Measurements from ENCODE around the gene ZEB2.

ZEB2 gene

DNA sequence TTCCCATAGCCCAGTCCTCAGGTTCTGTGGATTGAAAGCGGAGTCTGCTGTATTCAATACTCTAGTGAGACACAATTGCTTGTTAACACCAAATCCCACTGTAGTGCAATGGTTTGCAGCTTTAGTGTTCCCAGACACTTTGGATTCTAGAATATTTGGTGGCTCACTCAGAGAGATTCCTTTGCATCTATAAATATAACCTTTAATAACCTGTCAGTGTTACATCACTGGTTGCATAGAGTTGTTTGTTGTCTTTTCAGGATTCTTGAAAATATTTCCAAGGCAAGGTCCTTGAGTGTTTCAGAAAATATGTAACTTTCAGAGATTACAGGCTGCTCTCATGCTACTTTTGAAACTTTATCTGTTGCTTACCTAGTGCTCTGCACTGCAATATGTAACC lies 157.5 kb downstream of the ZEB2 start:
- no peak overlapping the region for H3K4me3 ChIP-seq (ENCODE audit: control insufficient read depth, low read depth, low read length)
- DNase-seq (ENCODE audit: low read depth), result no peak
- TF ChIP-seq, protein P1, sequence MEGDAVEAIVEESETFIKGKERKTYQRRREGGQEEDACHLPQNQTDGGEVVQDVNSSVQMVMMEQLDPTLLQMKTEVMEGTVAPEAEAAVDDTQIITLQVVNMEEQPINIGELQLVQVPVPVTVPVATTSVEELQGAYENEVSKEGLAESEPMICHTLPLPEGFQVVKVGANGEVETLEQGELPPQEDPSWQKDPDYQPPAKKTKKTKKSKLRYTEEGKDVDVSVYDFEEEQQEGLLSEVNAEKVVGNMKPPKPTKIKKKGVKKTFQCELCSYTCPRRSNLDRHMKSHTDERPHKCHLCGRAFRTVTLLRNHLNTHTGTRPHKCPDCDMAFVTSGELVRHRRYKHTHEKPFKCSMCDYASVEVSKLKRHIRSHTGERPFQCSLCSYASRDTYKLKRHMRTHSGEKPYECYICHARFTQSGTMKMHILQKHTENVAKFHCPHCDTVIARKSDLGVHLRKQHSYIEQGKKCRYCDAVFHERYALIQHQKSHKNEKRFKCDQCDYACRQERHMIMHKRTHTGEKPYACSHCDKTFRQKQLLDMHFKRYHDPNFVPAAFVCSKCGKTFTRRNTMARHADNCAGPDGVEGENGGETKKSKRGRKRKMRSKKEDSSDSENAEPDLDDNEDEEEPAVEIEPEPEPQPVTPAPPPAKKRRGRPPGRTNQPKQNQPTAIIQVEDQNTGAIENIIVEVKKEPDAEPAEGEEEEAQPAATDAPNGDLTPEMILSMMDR (conservative IDR thresholded peaks at IDR 0.05; ENCODE audit: control insufficient read depth, insufficient read depth, low read depth, low read length), result no peak

- TF ChIP-seq, protein P1 (conservative IDR thresholded peaks at IDR 0.05; ENCODE audit: control insufficient read depth, insufficient read depth, low read depth, low read length), result no peak
- H3K4me3 ChIP-seq (ENCODE audit: control insufficient read depth, low read depth, low read length), result no peak overlapping the region
- no peak for DNase-seq (ENCODE audit: low read depth)
These were observed 158.2 kb downstream of the ZEB2 start for GRCh38 chr2:144361742-144362141.

DNA sequence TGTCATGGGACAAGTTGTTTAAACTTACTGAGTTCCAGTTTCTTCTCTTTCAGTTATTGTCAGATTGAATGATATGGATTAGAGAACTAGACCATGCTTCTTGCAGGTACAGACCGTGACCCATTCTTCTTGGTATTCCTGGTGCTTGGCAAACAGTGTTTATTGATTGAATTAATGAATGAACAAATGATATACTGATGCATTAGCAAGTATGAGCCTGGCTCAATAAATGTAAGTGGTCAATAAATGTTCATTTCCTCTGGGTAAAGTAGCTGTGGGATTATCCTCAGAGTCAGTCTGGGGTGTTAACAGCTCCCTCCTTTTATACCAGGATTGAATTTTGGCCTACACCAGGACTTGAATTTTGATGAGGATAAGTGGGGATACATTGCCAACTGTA lies 160.2 kb downstream of the ZEB2 start:
- no peak for DNase-seq (ENCODE audit: low read depth)
- no peak overlapping the region for H3K4me3 ChIP-seq (ENCODE audit: control insufficient read depth, low read depth, low read length)
- TF ChIP-seq, protein P1 (conservative IDR thresholded peaks at IDR 0.05; ENCODE audit: control insufficient read depth, insufficient read depth, low read depth, low read length), result no peak

DNA sequence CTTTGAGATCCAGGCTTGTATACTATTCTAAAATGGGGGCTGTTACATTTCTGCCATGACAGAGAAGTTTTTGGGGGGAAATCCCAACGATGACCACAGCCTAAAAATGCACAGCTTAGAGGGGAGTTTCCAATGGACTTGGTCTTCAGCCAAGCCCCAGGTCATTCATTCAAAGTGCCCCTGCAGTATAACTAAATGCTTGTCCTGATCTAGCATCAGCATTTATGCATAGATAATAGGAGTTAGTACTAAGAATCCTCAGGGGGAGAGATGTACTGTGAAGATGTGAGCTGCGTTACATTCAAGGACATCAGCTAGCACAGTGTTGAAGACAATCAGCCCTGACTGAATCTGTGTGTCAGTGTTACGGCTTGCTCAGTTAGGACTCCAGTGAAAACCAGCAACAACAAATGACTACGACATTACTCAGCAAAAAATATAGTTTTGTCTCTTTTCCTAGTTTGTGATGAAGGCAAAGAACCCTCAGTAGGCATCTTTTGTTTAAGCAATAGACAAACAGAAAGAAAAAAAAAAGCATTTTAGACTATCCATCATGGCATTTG lies 160.9 kb downstream of the ZEB2 start:
- TF ChIP-seq, protein P1 (conservative IDR thresholded peaks at IDR 0.05; ENCODE audit: control insufficient read depth, insufficient read depth, low read depth, low read length), result no peak
- peak; percentile 87 for DNase-seq (ENCODE audit: low read depth)
- no peak overlapping the region for H3K4me3 ChIP-seq (ENCODE audit: control insufficient read depth, low read depth, low read length)

DNA sequence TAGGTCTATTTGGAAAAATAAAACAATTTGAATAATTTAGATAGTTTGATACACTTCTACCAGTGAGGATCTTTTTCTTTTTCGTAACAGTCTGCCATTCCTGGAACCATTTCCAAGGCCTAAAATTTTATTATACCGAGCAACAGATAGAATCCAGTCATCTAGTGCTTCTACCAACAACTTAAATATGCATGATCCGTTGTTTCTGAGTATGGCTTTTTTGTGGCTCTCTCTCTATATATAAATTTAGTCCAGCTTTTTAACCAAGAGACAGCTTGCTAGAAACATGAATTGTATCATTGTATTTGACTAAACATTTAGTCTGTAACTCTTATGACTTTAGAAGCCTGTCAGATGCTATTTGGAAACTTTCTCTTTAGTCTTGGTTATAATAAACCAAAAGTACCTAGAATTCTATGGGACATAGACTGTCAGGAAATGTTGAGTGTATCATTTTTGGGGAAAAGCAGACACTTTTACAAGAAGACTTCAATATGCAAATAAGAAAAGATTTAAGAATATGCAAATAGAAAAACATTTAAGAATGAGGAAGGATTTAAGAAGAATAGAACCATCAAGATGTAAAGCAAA lies 161.4 kb downstream of the ZEB2 start:
- H3K4me3 ChIP-seq (ENCODE audit: control insufficient read depth, low read depth, low read length), result no peak overlapping the region
- DNase-seq (ENCODE audit: low read depth), result no peak
- TF ChIP-seq, protein P1 (conservative IDR thresholded peaks at IDR 0.05; ENCODE audit: control insufficient read depth, insufficient read depth, low read depth, low read length), result no peak

GRCh38 chr2:144357623-144358373 lies 162.1 kb downstream of the ZEB2 start:
- TF ChIP-seq, protein P1 (conservative IDR thresholded peaks at IDR 0.05; ENCODE audit: control insufficient read depth, insufficient read depth, low read depth, low read length), result no peak
- H3K4me3 ChIP-seq (ENCODE audit: control insufficient read depth, low read depth, low read length), result no peak overlapping the region
- peak; percentile 99 for DNase-seq (ENCODE audit: low read depth)

Measured in fibroblast of mammary gland (primary cell).